GM23338 (cell line): ENCODE results near the gene DMD. TPM values are rescaled to one million over a fixed set of nuclear protein-coding genes. Genes with fewer than 3 reads are reported as not detected.

Experiments used
- ATAC-seq: fragments of 200-7000 bp; cut with Tn5 transposase; 3 replicates; pipeline ENCODE4 v1.9.1; 2020
- DNase-seq: peaks from one replicate; pipeline ENCODE4 v3.0.0-alpha.2; 2015; ENCODE audit warnings: low spot score
- H2AFZ ChIP-seq: fragments of 200-600 bp; sonication (generic); 2 replicates; pipeline ENCODE4 v1.8.0; 2016; ENCODE audit warnings: antibody characterized with exemption, mild to moderate bottlenecking, moderate library complexity
- H3F3A ChIP-seq: fragments of 200-600 bp; sonication (generic); replicated peaks from 2 replicates; pipeline ENCODE4 v1.8.0; 2017; ENCODE audit warnings: antibody characterized with exemption, mixed run types, low read depth
- H3K27ac ChIP-seq: fragments of 200-600 bp; sonication (generic); 2 replicates; pipeline ENCODE4 v1.6.1; 2016; ENCODE audit warnings: low read depth
- H3K27me3 ChIP-seq: fragments of 200-600 bp; sonication (generic); 2 replicates; pipeline ENCODE4 v1.8.0; 2016; ENCODE audit warnings: mild to moderate bottlenecking, mixed run types, moderate library complexity; ENCODE audit not compliant: insufficient read depth
- H3K36me3 ChIP-seq: fragments of 200-600 bp; sonication (generic); 2 replicates; pipeline ENCODE4 v1.8.0; 2016; ENCODE audit warnings: mild to moderate bottlenecking; ENCODE audit not compliant: insufficient read depth
- H3K4me1 ChIP-seq: fragments of 200-600 bp; sonication (generic); 2 replicates; pipeline ENCODE4 v1.8.0; 2016; ENCODE audit warnings: mild to moderate bottlenecking, moderate library complexity; ENCODE audit not compliant: insufficient read depth
- H3K4me2 ChIP-seq: fragments of 200-600 bp; sonication (generic); 2 replicates; pipeline ENCODE4 v1.7.1; 2017; ENCODE audit warnings: mixed run types
- H3K4me3 ChIP-seq: fragments of 200-600 bp; sonication (generic); 2 replicates; pipeline ENCODE4 v1.6.1; 2016; ENCODE audit warnings: mixed run types
- H3K79me2 ChIP-seq: fragments of 200-600 bp; sonication (generic); replicated peaks from 2 replicates; pipeline ENCODE4 v1.8.0; 2017; ENCODE audit warnings: mild to moderate bottlenecking; ENCODE audit not compliant: insufficient read depth
- H3K9me2 ChIP-seq: fragments of 200-600 bp; sonication (generic); 2 replicates; pipeline ENCODE4 v1.8.0; 2017; ENCODE audit not compliant: insufficient read depth
- H4K20me1 ChIP-seq: fragments of 200-600 bp; sonication (generic); replicated peaks from 2 replicates; pipeline ENCODE4 v1.8.0; 2017; ENCODE audit warnings: mild to moderate bottlenecking; ENCODE audit not compliant: insufficient read depth
- H3K27ac Mint-ChIP-seq: 2 replicates; pipeline ENCODE4 v1.8.0; 2020; ENCODE audit warnings: inconsistent platforms, mild to moderate bottlenecking, moderate library complexity, mixed read lengths
- H3K27me3 Mint-ChIP-seq: 3 replicates; pipeline ENCODE4 v1.8.0; 2022; ENCODE audit warnings: low read depth, mild to moderate bottlenecking, moderate library complexity, mixed read lengths, inconsistent platforms; ENCODE audit not compliant: insufficient read depth, poor library complexity
- H3K36me3 Mint-ChIP-seq: 3 replicates; pipeline ENCODE4 v1.8.0; 2021; ENCODE audit warnings: low read depth, mild to moderate bottlenecking, inconsistent platforms, moderate library complexity, mixed read lengths
- H3K4me1 Mint-ChIP-seq: 3 replicates; pipeline ENCODE4 v1.8.0; 2020; ENCODE audit warnings: mild to moderate bottlenecking, inconsistent platforms, mixed read lengths
- H3K4me3 Mint-ChIP-seq: 3 replicates; pipeline ENCODE4 v1.8.0; 2021; ENCODE audit warnings: moderate library complexity, mild to moderate bottlenecking, inconsistent platforms, mixed read lengths
- H3K9me3 Mint-ChIP-seq: 3 replicates; pipeline ENCODE4 v1.8.0; 2020; ENCODE audit warnings: moderate library complexity, mild to moderate bottlenecking, inconsistent platforms, mixed read lengths
- CREB1 ChIP-seq: fragments of 250-450 bp; sonication (Bioruptor Pico); IDR thresholded peaks from 2 replicates; pipeline ENCODE4 v1.5.0; 2020; ENCODE audit warnings: low read depth, mild to moderate bottlenecking, moderate library complexity
- CTCF ChIP-seq, 2 experiments: fragments of 200-600 bp in 1 of 2; sonication (generic) in 1 of 2; conservative IDR thresholded peaks; 2 replicates each; pipeline versions ENCODE4 v1.5.1 to v1.6.1; 2016 to 2017; ENCODE audit warnings: antibody characterized with exemption in 2 of 2, low read depth in 2 of 2, mild to moderate bottlenecking in 2 of 2, moderate library complexity in 1 of 2
- EZH2 ChIP-seq: fragments of 200-600 bp; sonication (generic); IDR thresholded peaks from one replicate; pipeline ENCODE4 v1.8.0; 2017; ENCODE audit warnings: antibody characterized with exemption, mild to moderate bottlenecking, low read depth; ENCODE audit not compliant: unreplicated experiment
- EZH2phosphoT487 ChIP-seq: fragments of 200-600 bp; sonication (generic); IDR thresholded peaks from one replicate; pipeline ENCODE4 v1.8.1; 2018; ENCODE audit warnings: antibody characterized with exemption; ENCODE audit not compliant: unreplicated experiment
- JUNB ChIP-seq: IDR thresholded peaks from one replicate; pipeline ENCODE4 v1.6.1; 2016; ENCODE audit warnings: antibody characterized with exemption; ENCODE audit not compliant: unreplicated experiment
- NANOG ChIP-seq: IDR thresholded peaks from 2 replicates; pipeline ENCODE4 v1.6.1; 2016; ENCODE audit warnings: antibody characterized with exemption, borderline replicate concordance
- POLR2AphosphoS5 ChIP-seq: IDR thresholded peaks from 2 replicates; pipeline ENCODE4 v1.6.1; 2016; ENCODE audit warnings: antibody characterized with exemption, low read depth
- STAT1 ChIP-seq: IDR thresholded peaks from one replicate; pipeline ENCODE4 v1.6.1; 2016; ENCODE audit warnings: antibody characterized with exemption; ENCODE audit not compliant: unreplicated experiment
- ZNF331 ChIP-seq: fragments of 250-450 bp; sonication (Bioruptor Pico); IDR thresholded peaks from 2 replicates; pipeline ENCODE4 v1.5.0; 2020; ENCODE audit warnings: low read depth, mild to moderate bottlenecking, moderate library complexity
- ZNF462 ChIP-seq: fragments of 250-450 bp; sonication (Bioruptor Pico); IDR thresholded peaks from 2 replicates; pipeline ENCODE4 v1.5.0; 2020; ENCODE audit warnings: mild to moderate bottlenecking, moderate library complexity
- polyA plus RNA-seq: library from polyadenylated mRNA; unstranded; fragments of >200 nt; fragmentation: Nextera tagmentation; extraction: Ambion mirVana; gene quantifications from 2 replicates; pipeline ENCODE4 v1.2.1, GENCODE V29; 2016
- total RNA-seq: library from RNA; depleted of rRNA; stranded (reverse); fragments of >200 nt; shearing (Covaris generic); gene quantifications from 2 replicates; pipeline ENCODE4 v1.2.3, GENCODE V29; 2014

Gene DMD
- total and polyA plus RNA-seq, 2 experiments from 2014 or later = 4.5 to 7.6 TPM

GRCh38 chrX:32026772-32027171 is 1184.6 kb downstream of the DMD start (continued):
- TF ChIP-seq ZNF462 (CRISPR knock-in tag) = no peak
- TF ChIP-seq JUNB = no peak
- TF ChIP-seq STAT1 = no peak
- no peak for TF ChIP-seq NANOG
- TF ChIP-seq ZNF331 = no peak
- TF ChIP-seq EZH2 = no peak
- no peak for TF ChIP-seq CREB1
- TF ChIP-seq CTCF (conservative IDR thresholded peaks at IDR 0.05; ENCODE audit: low read depth in 2 of 2) = no peak
- no peak for TF ChIP-seq EZH2phosphoT487
- no peak for TF ChIP-seq POLR2AphosphoS5

GRCh38 chrX:32024072-32024471 is 1187.3 kb downstream of the DMD start:
- Mint-ChIP-seq H3K36me3 (no peaks in the 10 kb centered on the region), H3K9me3 (no peaks in the 10 kb centered on the region), H3K4me3 (no peak overlapping the region), H3K27ac (no peak overlapping the region), H3K4me1 (no peaks in the 10 kb centered on the region), H3K27me3 (no peaks in the 10 kb centered on the region)
- Histone ChIP-seq H3K36me3 (no peaks in the 10 kb centered on the region), H3K9me2 (no peaks in the 10 kb centered on the region), H2AFZ (no peak overlapping the region), H3K27me3 (no peaks in the 10 kb centered on the region), H3K27ac (no peak overlapping the region), H3F3A (no peaks in the 10 kb centered on the region), H3K4me3 (no peak overlapping the region), H4K20me1 (no peaks in the 10 kb centered on the region), H3K79me2 (no peaks in the 10 kb centered on the region), H3K4me2 (no peak overlapping the region), H3K4me1 (no peaks in the 10 kb centered on the region)
- TF ChIP-seq JUNB = no peak
- no peak for ATAC-seq
- no peak for DNase-seq
